ENCODE measurements around the gene SPOCK1.
"Not testable (repeated sequence)": the region's sequence is repeated elsewhere in the genome, so short reads cannot be mapped to it uniquely, and the experiment has no call there.

The SPOCK1 gene

DNA sequence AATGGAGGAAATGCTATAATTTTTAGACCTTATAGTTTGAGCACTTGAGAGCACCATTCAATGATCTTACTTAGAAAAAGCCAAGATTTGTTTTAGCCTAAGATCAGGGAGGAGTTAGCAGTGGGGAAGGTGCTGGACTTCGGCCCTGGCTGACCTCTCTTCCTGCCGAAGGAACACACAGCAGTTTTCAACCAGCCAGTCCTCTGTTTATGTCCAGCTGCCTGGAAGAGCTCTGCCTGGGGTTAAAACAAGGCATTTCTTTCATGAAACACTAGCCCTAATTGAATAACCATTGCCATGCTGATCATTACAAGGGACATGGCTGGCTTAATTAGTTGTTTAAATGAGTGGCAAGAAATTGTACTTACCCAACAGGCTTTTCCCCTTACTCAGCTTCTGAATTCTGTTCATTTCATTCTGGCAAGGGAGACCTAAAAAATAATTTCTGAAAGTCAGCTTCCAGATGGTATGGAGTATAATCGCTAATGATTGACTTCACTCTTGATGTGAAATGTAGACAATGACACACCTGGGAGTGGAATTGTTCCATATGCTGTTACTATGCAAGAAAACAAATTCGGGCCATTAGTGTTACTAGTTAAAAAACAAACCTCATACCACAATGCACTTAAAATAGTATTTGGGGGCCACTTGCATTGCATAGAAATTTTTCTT, 514.2 kb downstream of the SPOCK1 start:
- peak in 13 of 58 donors; percentile 7 to 47 (median 19) for DNase-seq

DNA sequence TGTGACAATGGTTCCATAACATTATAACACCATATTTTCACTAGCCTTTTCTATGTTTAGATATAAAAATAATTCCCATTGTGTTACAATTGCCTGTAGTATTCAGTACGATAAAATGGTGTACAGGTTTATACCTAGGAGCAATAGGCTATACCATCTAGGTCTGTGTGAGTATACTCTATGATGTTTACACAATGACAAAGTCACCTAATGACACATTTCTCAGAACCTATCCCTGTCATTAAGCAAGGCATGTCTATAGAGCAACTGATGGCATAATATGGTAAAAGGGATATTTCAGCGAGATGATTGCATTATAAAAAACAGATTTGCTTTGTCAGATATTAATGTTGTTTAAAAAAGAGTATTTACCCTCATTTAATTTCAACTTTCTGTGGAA, 517.2 kb downstream of the SPOCK1 start:
- no peak for DNase-seq

DNA sequence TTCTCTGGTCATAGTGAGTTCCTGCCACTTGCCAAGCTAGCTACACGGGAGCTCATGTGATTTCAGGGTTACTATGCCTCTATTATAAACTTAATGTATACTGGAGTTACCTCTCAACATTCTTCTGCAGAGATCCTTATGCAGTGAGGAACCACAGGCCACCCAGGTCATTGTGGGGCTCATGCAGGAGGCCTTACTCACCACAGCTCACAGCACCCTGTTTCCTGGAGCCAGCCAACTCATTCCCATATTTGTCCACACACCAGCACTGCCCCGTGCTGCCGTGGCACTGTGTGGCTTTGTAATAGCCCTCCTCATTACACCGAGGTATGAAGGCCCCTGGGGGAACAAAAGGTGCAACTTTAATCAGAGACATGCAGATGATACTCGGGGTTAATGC, 520.0 kb downstream of the SPOCK1 start:
- DNase-seq = no peak

DNA sequence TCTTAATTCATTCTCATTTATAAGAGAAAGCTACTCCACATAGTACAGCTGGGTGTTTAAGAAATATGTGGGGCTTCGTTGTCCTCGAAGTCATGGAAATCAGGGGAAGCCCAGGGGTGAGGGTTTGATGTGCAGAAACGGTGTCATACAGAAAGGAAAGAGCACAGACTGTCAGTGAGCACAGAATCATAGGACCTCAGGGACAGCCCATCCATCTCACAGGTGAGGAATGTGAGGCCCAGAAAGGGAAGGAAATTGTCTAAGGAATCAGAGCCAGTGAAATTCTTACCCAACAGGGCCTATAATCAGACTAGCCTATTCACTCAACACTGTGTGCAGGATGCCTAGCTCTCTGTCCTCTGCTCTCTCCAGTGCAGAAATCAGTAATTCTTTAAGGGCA, 535.6 kb downstream of the SPOCK1 start:
- no peak for DNase-seq

DNA sequence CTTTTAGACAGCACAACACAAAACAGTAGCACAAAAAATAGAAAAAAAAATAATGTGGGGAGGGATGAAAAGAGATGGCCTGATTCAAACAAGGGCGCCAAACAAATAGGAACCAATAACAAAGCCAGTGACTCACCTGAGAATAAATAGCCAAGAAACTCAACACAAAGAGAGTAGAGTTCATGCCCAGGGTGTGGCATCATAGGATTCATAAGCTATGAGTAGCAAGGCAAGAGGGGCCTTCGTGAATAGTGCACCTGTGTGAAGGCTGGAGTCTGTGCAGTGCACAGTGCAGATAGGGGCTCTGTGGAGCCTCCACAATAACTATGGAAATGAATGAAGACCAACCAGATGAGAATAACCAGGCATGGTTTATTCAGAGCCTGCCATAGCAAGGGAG, 541.7 kb downstream of the SPOCK1 start:
- DNase-seq = no peak

DNA sequence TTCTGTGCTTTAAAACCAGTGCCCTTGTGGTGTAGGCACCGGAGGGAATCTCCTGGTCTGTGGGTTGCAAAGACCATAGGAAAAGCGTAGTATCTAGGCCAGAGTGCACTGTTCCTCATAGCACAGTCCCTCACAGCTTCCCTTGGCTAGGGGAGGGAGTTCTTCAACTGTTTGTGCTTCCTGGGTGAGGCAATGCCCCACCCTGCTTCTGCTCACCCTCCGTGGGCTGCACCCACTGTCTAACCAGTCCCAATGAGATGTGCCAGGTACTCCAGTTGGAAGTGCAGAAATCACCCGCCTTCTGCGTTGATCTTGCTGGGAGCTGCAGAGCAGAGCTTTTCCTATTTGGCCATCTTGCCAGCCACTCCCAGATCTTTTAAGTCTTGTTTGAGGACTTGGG, 545.0 kb downstream of the SPOCK1 start:
- not testable (repeated sequence) for DNase-seq

DNA sequence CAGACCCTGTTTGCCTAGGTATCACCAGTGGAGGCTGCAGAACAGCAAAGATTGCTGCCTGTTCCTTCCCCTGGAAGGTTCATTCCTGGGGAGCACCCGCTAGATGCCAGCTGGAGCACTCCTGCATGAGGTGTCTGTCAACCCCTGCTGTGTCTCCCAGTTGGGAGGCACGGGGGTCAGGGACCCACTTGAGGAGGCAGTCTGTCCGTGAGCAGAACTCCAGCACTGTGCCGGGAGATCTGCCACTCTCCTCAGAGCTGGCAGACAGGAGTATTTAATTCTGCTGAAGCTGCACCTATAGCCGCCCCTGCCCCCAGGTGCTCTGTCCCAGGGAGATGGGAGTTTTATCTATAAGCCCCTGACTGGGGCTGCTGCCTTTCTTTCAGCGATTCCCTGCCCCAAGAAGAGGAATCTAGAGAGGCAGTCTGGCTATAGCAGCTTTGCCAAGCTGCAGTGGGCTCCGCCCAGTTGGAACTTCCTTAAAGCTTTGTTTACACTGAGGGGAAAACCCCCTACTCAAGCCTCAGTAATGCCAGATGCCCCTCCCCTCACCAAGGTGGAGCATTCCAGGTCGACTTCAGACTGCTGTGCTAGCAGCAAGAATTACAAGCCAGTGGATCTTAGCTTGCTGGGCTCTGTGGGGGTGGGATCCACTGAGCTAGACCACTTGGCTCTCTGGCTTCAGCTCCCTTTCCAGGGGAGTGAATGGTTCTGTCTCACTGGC, 545.6 kb downstream of the SPOCK1 start:
- not testable (repeated sequence) for DNase-seq

DNA sequence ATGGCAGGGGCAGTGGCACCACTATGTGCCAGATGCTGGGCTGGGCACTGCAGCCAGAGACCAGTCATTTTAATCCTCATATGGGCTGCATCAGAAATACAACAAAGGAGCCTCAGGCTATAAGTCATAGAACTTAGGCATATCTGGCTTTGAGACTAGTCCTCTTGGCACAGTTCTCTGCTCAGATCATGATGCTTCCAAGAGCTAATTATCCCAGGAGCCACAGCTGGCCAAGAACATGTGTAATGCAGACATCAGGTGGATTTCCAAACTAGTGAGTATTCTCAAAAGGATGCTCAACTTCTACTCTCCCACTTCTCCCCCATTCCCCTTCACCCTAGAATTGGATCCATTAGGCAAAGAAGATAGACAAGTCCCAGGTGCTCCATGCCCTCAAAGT, 571.6 kb downstream of the SPOCK1 start:
- no peak for DNase-seq

DNA sequence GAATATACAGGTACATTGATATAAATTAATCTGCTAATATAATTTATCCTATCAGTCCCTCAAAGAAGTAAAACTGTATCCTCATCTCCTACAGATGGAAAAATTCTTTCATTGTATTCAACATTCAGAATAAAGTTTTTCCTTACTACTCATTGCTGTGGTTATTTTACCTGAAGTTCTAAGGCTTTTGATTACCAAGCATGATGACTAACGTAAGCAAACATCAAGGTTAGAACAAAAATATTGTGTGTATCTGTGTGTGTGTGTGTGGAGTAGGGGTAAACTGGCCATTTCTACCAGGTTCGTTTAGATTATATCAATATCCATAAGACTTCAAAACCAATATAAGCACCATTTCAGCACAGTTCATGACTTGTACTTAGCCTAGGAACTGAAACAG, 573.1 kb downstream of the SPOCK1 start:
- DNase-seq = no peak
